Neural cell (in vitro differentiated cells): ENCODE results near the gene NINL. TPM values are rescaled to one million over a fixed set of nuclear protein-coding genes. Genes with fewer than 3 reads are reported as not detected.
"Not testable (repeated sequence)": the region's sequence is repeated elsewhere in the genome, so short reads cannot be mapped to it uniquely, and the experiment has no call there.

ENCODE experiments used
- H2AFZ ChIP-seq: fragments of 200-600, 300-800 bp; sonication (generic), shearing (Covaris generic); 2 replicates; pipeline ENCODE4 v1.6.0; 2014; ENCODE audit warnings: low read depth, mild to moderate bottlenecking, antibody characterized with exemption, low read length, moderate library complexity
- H3F3A ChIP-seq: fragments of 200-600 bp; shearing (Covaris generic); 2 replicates; pipeline ENCODE4 v1.6.1; 2016; ENCODE audit warnings: mild to moderate bottlenecking, moderate library complexity, mixed read lengths, antibody characterized with exemption, low read length; ENCODE audit not compliant: insufficient read depth, poor library complexity, severe bottlenecking
- H3K27ac ChIP-seq: fragments of 200-600, 300-800 bp; sonication (generic), shearing (Covaris generic); 2 replicates; pipeline ENCODE4 v1.5.1; 2014; ENCODE audit warnings: mild to moderate bottlenecking, low read length, moderate library complexity
- H3K27me3 ChIP-seq: fragments of 300-800, 200-600 bp; sonication (generic), shearing (Covaris generic); 2 replicates; pipeline ENCODE4 v1.6.0; 2014; ENCODE audit warnings: mild to moderate bottlenecking, low read depth, low read length, moderate library complexity; ENCODE audit not compliant: insufficient read depth
- H3K36me3 ChIP-seq: fragments of 300-800, 200-600 bp; sonication (generic), shearing (Covaris generic); 2 replicates; pipeline ENCODE4 v1.5.1; 2014; ENCODE audit warnings: mild to moderate bottlenecking, antibody characterized with exemption, low read length, moderate library complexity; ENCODE audit not compliant: insufficient read depth
- H3K4me2 ChIP-seq: fragments of 300-800, 200-600 bp; sonication (generic), shearing (Covaris generic); 2 replicates; pipeline ENCODE4 v1.6.0; 2014; ENCODE audit warnings: mild to moderate bottlenecking, low read length
- H3K4me3 ChIP-seq: fragments of 300-800, 200-600 bp; sonication (generic), shearing (Covaris generic); 2 replicates; pipeline ENCODE4 v1.5.1; 2014; ENCODE audit warnings: mild to moderate bottlenecking, low read length, moderate library complexity
- H3K79me2 ChIP-seq: fragments of 200-600 bp; shearing (Covaris generic); replicated peaks from 2 replicates; pipeline ENCODE4 v1.6.0; 2014; ENCODE audit warnings: mild to moderate bottlenecking, low read length, moderate library complexity; ENCODE audit not compliant: insufficient read depth
- H3K9ac ChIP-seq: fragments of 300-800, 200-600 bp; sonication (generic), shearing (Covaris generic); 2 replicates; pipeline ENCODE4 v1.6.1; 2016; ENCODE audit warnings: mild to moderate bottlenecking, low read length, mixed read lengths
- H3K9me2 ChIP-seq: fragments of 200-600 bp; shearing (Covaris generic); 2 replicates; pipeline ENCODE4 v1.6.1; 2016; ENCODE audit warnings: mild to moderate bottlenecking, low read length, mixed read lengths; ENCODE audit not compliant: insufficient read depth
- H3K9me3 ChIP-seq: fragments of 200-600, 300-800 bp; sonication (generic), shearing (Covaris generic); 2 replicates; pipeline ENCODE4 v1.6.1; 2016; ENCODE audit warnings: mild to moderate bottlenecking, mixed run types, low read length, moderate library complexity, mixed read lengths
- H4K20me1 ChIP-seq: fragments of 200-600 bp; shearing (Covaris generic); 2 replicates; pipeline ENCODE4 v1.6.1; 2016; ENCODE audit warnings: mild to moderate bottlenecking, mixed run types; ENCODE audit not compliant: insufficient read depth
- CTCF ChIP-seq: fragments of 450-650 bp; IDR thresholded peaks from 2 replicates; pipeline ENCODE4 v1.5.1; 2014; ENCODE audit warnings: antibody characterized with exemption, mild to moderate bottlenecking, moderate library complexity; ENCODE audit not compliant: poor library complexity, severe bottlenecking
- EP300 ChIP-seq: fragments of 450-650 bp; conservative IDR thresholded peaks from 2 replicates; pipeline ENCODE4 v1.6.1; 2014; ENCODE audit warnings: antibody characterized with exemption, mild to moderate bottlenecking, moderate library complexity; ENCODE audit not compliant: poor library complexity, severe bottlenecking
- EZH2 ChIP-seq: fragments of 200-600, 300-800 bp; shearing (Covaris generic), sonication (generic); IDR thresholded peaks from 2 replicates; pipeline ENCODE4 v1.6.1; 2014; ENCODE audit warnings: antibody characterized with exemption, low read length, borderline replicate concordance, mild to moderate bottlenecking; ENCODE audit not compliant: insufficient read depth, poor library complexity, severe bottlenecking
- RAD21 ChIP-seq: fragments of 450-650 bp; conservative IDR thresholded peaks from 2 replicates; pipeline ENCODE4 v1.6.1; 2014; ENCODE audit warnings: antibody characterized with exemption, mild to moderate bottlenecking, moderate library complexity
- REST ChIP-seq: IDR thresholded peaks from 2 replicates; pipeline ENCODE4 v1.6.1; 2012; ENCODE audit warnings: borderline replicate concordance
- SMC3 ChIP-seq: fragments of 450-650 bp; conservative IDR thresholded peaks from 2 replicates; pipeline ENCODE4 v1.6.1; 2014; ENCODE audit warnings: antibody characterized with exemption, mild to moderate bottlenecking, moderate library complexity; ENCODE audit not compliant: poor library complexity
- TAF1 ChIP-seq: IDR thresholded peaks from 2 replicates; pipeline ENCODE4 v1.6.1; 2012; ENCODE audit warnings: low read depth
- polyA plus RNA-seq: library from polyadenylated mRNA; depleted of rRNA; stranded (reverse); fragments of >200 nt; gene quantifications from 2 replicates; pipeline ENCODE4 v1.2.3, GENCODE V29; 2014

NINL gene
- polyA plus RNA-seq, 1 donor from 2014 or later: 49.6 TPM

- H3K4me3 ChIP-seq: no peak overlapping the region
- H4K20me1 ChIP-seq: no peaks in the 10 kb centered on the region
- H3K79me2 ChIP-seq: no peaks in the 10 kb centered on the region
- no peaks in the 10 kb centered on the region for H3K27me3 ChIP-seq
- TF ChIP-seq EZH2 (no peak), EP300 (no peak), SMC3 (no peak), TAF1 (no peak), RAD21 (no peak)
- H2AFZ ChIP-seq: no peak overlapping the region
- H3F3A ChIP-seq: no peaks in the 10 kb centered on the region
- H3K27ac ChIP-seq: no peak overlapping the region
- peaks cover 4% of the 10 kb centered on the region for H3K36me3 ChIP-seq
- no peaks in the 10 kb centered on the region for H3K9me2 ChIP-seq
- H3K9me3 ChIP-seq: no peaks in the 10 kb centered on the region
- no peak overlapping the region for H3K4me2 ChIP-seq
- no peak overlapping the region for H3K9ac ChIP-seq
These were observed 109.0 kb downstream of the NINL start for GRCh38 chr20:25476106-25477013.

GRCh38 chr20:25473297-25473696 is 112.0 kb downstream of the NINL start:
- H3K79me2 ChIP-seq, H2AFZ ChIP-seq, H3K4me3 ChIP-seq, H4K20me1 ChIP-seq, H3K9me2 ChIP-seq, H3K36me3 ChIP-seq, H3K9me3 ChIP-seq, H3K27me3 ChIP-seq, H3K4me2 ChIP-seq, H3K27ac ChIP-seq, H3K9ac ChIP-seq, H3F3A ChIP-seq: not testable (repeated sequence)

- H3K4me2 ChIP-seq: no peak overlapping the region
- H3K36me3 ChIP-seq: peaks cover 4% of the 10 kb centered on the region
- H3K4me3 ChIP-seq: no peak overlapping the region
- no peak overlapping the region for H3K9ac ChIP-seq
- H3K9me3 ChIP-seq: no peaks in the 10 kb centered on the region
- H3K27me3 ChIP-seq: no peaks in the 10 kb centered on the region
- H4K20me1 ChIP-seq: no peaks in the 10 kb centered on the region
- H3K27ac ChIP-seq: no peak overlapping the region
- no peaks in the 10 kb centered on the region for H3K9me2 ChIP-seq
- H3F3A ChIP-seq: no peaks in the 10 kb centered on the region
- H2AFZ ChIP-seq: no peak overlapping the region
- no peaks in the 10 kb centered on the region for H3K79me2 ChIP-seq
- no peak for TF ChIP-seq SMC3
- no peak for TF ChIP-seq EZH2
- TF ChIP-seq CTCF: no peak
These were observed 114.3 kb downstream of the NINL start for GRCh38 chr20:25471020-25471419.

- no peaks in the 10 kb centered on the region for H3K27me3 ChIP-seq
- no peaks in the 10 kb centered on the region for H3K9me3 ChIP-seq
- H3K36me3 ChIP-seq: peaks cover 4% of the 10 kb centered on the region
- H3K79me2 ChIP-seq: no peaks in the 10 kb centered on the region
- no peaks in the 10 kb centered on the region for H3K9me2 ChIP-seq
- no peak overlapping the region for H3K27ac ChIP-seq
- no peak for TF ChIP-seq REST
- TF ChIP-seq SMC3: peak; percentile 18
- TF ChIP-seq CTCF: peak; percentile 48
- TF ChIP-seq RAD21: peak; percentile 48
- H3K4me3 ChIP-seq: no peak overlapping the region
- H3F3A ChIP-seq: no peaks in the 10 kb centered on the region
- H4K20me1 ChIP-seq: no peaks in the 10 kb centered on the region
- H2AFZ ChIP-seq: no peak overlapping the region
- no peak overlapping the region for H3K9ac ChIP-seq
- no peak overlapping the region for H3K4me2 ChIP-seq
These were observed 115.3 kb downstream of the NINL start for GRCh38 chr20:25470045-25470444.
